K562 (cell line): ENCODE data around the gene CCDC136. TPM values are rescaled to one million over a fixed set of nuclear protein-coding genes. Genes with fewer than 3 reads are reported as not detected.

ENCODE experiments used
- BHLHE40 ChIP-seq: IDR thresholded peaks from 2 replicates; pipeline ENCODE4 v1.6.1; 2011; ENCODE audit warnings: low read length, improper control_type of control experiment
- CREBBP ChIP-seq: IDR thresholded peaks from one replicate; pipeline ENCODE4 v1.6.1; 2012; ENCODE audit warnings: low read depth, mild to moderate bottlenecking, control low read depth, inconsistent platforms, low read length
- FOXP4 ChIP-seq: sonication (generic); formaldehyde crosslinking; IDR thresholded peaks from 2 replicates; pipeline ENCODE4 v1.8.0; 2022; ENCODE audit warnings: mild to moderate bottlenecking, missing genetic modification reagents, borderline replicate concordance
- HDAC2 ChIP-seq: fragments of 450-650 bp; IDR thresholded peaks from 2 replicates; pipeline ENCODE4 v1.6.1; 2016; ENCODE audit warnings: mild to moderate bottlenecking
- KAT7 ChIP-seq: sonication (generic); formaldehyde crosslinking; IDR thresholded peaks from 2 replicates; pipeline ENCODE4 v1.8.0; 2022; ENCODE audit warnings: missing genetic modification reagents, mild to moderate bottlenecking, borderline replicate concordance
- KDM1A ChIP-seq, 2 experiments: fragments of 450-650 bp; IDR thresholded peaks; 2 replicates each; pipeline ENCODE4 v1.6.1; 2016; ENCODE audit warnings: mild to moderate bottlenecking in 2 of 2
- MEIS2 ChIP-seq: fragments of 450-650 bp; IDR thresholded peaks from 2 replicates; pipeline ENCODE4 v1.6.1; 2014; ENCODE audit warnings: mild to moderate bottlenecking; ENCODE audit not compliant: partially characterized antibody
- MLX ChIP-seq, 2 experiments: fragments of 450-650 bp in 1 of 2; sonication (generic) in 1 of 2; formaldehyde crosslinking; conservative IDR thresholded peaks; 2 replicates each; pipeline versions ENCODE4 v1.4.0 to v1.8.1; 2020 to 2022; ENCODE audit warnings: mild to moderate bottlenecking in 1 of 2, missing genetic modification reagents in 1 of 2
- NR0B1 ChIP-seq: fragments of 450-650 bp; IDR thresholded peaks from one replicate; pipeline ENCODE4 v1.6.1; 2018; ENCODE audit warnings: mild to moderate bottlenecking, moderate library complexity; ENCODE audit not compliant: partially characterized antibody
- POLR2AphosphoS5 ChIP-seq: IDR thresholded peaks from 2 replicates; pipeline ENCODE4 v1.6.1; 2011; ENCODE audit warnings: mild to moderate bottlenecking, low read depth, low read length, moderate library complexity; ENCODE audit not compliant: control insufficient read depth, insufficient read depth
- SRSF1 ChIP-seq: fragments of 200-400 bp; formaldehyde crosslinking; IDR thresholded peaks from 2 replicates; pipeline ENCODE4 v1.6.1; 2017; ENCODE audit warnings: mild to moderate bottlenecking, low read depth, low read length, moderate library complexity
- SRSF7 ChIP-seq: fragments of 200-400 bp; formaldehyde crosslinking; optimal IDR thresholded peaks from 2 replicates; pipeline ENCODE3; 2017; ENCODE audit warnings: mild to moderate bottlenecking, low read depth, low read length
- UBTF ChIP-seq, 2 experiments: IDR thresholded peaks; 2 replicates each; pipeline ENCODE4 v1.6.1; 2012; ENCODE audit warnings: improper control_type of control experiment in 2 of 2, low read depth in 2 of 2, low read length in 2 of 2, borderline replicate concordance in 1 of 2
- ZMIZ1 ChIP-seq, 2 experiments: fragments of 150-350 bp in 1 of 2; IDR thresholded peaks; 2 replicates each; pipeline ENCODE4 v1.6.1; 2012 to 2016; ENCODE audit warnings: low read depth in 2 of 2, low read length in 2 of 2, mild to moderate bottlenecking in 1 of 2, moderate library complexity in 1 of 2
- ZNF324 ChIP-seq: fragments of 250-450 bp; sonication (Bioruptor Pico); IDR thresholded peaks from 2 replicates; pipeline ENCODE4 v1.4.0; 2020; ENCODE audit warnings: mild to moderate bottlenecking
- ZZZ3 ChIP-seq: fragments of 450-650 bp; IDR thresholded peaks from 2 replicates; pipeline ENCODE4 v1.6.1; 2016; ENCODE audit warnings: antibody characterized with exemption, mild to moderate bottlenecking, moderate library complexity
- polyA plus RNA-seq, 8 experiments: library from polyadenylated mRNA; depleted of rRNA in 4 of 8; stranded (reverse) in 5 of 8; unstranded in 3 of 8; fragments of >200 nt; fragmentation: Nextera tagmentation in 2 of 8; fragmentation: Illumina TruSeq in 1 of 8; extraction: Ambion mirVana in 2 of 8; extraction: Trizol in 1 of 8; gene quantifications; 2 replicates each; pipeline versions ENCODE4 v1.2.1 to v1.2.3, GENCODE V29; 2011 to 2014; ENCODE audit warnings: inconsistent platforms in 1 of 8, missing spikeins in 1 of 8
- total RNA-seq, 7 experiments: library from RNA; depleted of rRNA in 6 of 7; stranded (reverse); fragments of >200 nt in 6 of 7; fragmentation: Illumina TruSeq in 2 of 7; extraction: Trizol in 2 of 7; gene quantifications; 2 replicates each; pipeline versions ENCODE4 v1.2.1 to v1.2.3, GENCODE V29; 2011 to 2021; ENCODE audit warnings: low replicate concordance in 1 of 7

The CCDC136 gene
- total and polyA plus RNA-seq, 9 of the 15 experiments (the other 6 are each of a cell fraction or from before 2014, with no cell fraction given): 2.4 to 40.8 (median 26.5) TPM

GRCh38 chr7:128862571-128863432 lies 71.0 kb downstream of the CCDC136 start, which contains the start of gene ATP6V1F (continued):
- TF ChIP-seq FOXP4 (CRISPR knock-in tag): peak; percentile 31; the same call in 1 of the 2 replicates
- no peak for TF ChIP-seq ZZZ3
- peak; percentile 22 to 41; a peak in 1 of 4 replicates for TF ChIP-seq UBTF (IDR thresholded peaks at IDR 0.05; ENCODE audit: borderline replicate concordance in 1 of 2, low read depth in 2 of 2, low read length in 2 of 2)
- TF ChIP-seq KDM1A (IDR thresholded peaks at IDR 0.05): no peak
- TF ChIP-seq ZNF324 (CRISPR knock-in tag): no peak
- peak; percentile 80 for TF ChIP-seq POLR2AphosphoS5
- TF ChIP-seq CREBBP: no peak
- TF ChIP-seq BHLHE40: peak; percentile 37; the same call in 1 of the 2 replicates
- no peak for TF ChIP-seq HDAC2
- TF ChIP-seq MEIS2: peak; percentile 95
- no peak for TF ChIP-seq SRSF7
- TF ChIP-seq NR0B1: no peak
- no peak for TF ChIP-seq SRSF1
- peak; percentile 84; the same call in 1 of the 2 replicates for TF ChIP-seq KAT7
- no peak for TF ChIP-seq ZMIZ1 (IDR thresholded peaks at IDR 0.05; ENCODE audit: low read depth in 2 of 2, low read length in 2 of 2)
- TF ChIP-seq MLX (CRISPR knock-in tag; conservative IDR thresholded peaks at IDR 0.05): 0 out of 4 replicates have a peak, but pooled peaks of 1 of the 2 experiments have one; percentile 49
